ENCODE data around the gene CEMIP. TPM values are rescaled to one million over a fixed set of nuclear protein-coding genes. Genes with fewer than 3 reads are reported as not detected.

CEMIP gene, protein sequence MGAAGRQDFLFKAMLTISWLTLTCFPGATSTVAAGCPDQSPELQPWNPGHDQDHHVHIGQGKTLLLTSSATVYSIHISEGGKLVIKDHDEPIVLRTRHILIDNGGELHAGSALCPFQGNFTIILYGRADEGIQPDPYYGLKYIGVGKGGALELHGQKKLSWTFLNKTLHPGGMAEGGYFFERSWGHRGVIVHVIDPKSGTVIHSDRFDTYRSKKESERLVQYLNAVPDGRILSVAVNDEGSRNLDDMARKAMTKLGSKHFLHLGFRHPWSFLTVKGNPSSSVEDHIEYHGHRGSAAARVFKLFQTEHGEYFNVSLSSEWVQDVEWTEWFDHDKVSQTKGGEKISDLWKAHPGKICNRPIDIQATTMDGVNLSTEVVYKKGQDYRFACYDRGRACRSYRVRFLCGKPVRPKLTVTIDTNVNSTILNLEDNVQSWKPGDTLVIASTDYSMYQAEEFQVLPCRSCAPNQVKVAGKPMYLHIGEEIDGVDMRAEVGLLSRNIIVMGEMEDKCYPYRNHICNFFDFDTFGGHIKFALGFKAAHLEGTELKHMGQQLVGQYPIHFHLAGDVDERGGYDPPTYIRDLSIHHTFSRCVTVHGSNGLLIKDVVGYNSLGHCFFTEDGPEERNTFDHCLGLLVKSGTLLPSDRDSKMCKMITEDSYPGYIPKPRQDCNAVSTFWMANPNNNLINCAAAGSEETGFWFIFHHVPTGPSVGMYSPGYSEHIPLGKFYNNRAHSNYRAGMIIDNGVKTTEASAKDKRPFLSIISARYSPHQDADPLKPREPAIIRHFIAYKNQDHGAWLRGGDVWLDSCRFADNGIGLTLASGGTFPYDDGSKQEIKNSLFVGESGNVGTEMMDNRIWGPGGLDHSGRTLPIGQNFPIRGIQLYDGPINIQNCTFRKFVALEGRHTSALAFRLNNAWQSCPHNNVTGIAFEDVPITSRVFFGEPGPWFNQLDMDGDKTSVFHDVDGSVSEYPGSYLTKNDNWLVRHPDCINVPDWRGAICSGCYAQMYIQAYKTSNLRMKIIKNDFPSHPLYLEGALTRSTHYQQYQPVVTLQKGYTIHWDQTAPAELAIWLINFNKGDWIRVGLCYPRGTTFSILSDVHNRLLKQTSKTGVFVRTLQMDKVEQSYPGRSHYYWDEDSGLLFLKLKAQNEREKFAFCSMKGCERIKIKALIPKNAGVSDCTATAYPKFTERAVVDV (N-terminal part only)
- total RNA-seq, result 1 to 10 TPM; 1.0 to 9.7 TPM

DNA sequence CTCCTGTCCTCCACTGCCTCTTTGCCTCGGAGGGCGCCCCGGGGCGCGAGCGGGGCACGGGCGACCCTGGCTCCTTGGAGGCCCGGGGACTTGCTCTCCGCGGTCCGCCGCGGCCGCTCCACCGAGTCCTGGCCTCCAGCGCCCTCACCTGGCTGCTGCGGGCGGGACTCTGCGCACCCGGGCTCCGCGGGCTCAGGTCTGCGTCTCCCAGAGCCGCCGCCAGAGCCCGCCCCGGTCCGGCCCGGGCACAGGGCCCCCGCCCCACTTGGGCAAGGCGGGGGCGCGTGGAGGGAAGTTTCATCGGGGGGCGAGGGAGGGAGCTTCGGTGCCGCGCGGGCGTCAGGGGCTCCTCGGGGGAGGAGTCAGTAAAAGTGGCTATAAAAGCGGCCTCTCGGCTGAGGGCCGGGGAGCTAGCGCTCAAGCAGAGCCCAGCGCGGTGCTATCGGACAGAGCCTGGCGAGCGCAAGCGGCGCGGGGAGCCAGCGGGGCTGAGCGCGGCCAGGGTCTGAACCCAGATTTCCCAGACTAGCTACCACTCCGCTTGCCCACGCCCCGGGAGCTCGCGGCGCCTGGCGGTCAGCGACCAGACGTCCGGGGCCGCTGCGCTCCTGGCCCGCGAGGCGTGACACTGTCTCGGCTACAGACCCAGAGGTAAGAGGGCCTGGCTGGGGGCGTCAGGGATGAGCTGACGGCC, at the start of gene CEMIP:
Gene CEMIP (plus strand): TSS at position 407 of the 694 bp plus-strand sequence. CDS start 94,510 bp downstream, outside the sequence.

DNA sequence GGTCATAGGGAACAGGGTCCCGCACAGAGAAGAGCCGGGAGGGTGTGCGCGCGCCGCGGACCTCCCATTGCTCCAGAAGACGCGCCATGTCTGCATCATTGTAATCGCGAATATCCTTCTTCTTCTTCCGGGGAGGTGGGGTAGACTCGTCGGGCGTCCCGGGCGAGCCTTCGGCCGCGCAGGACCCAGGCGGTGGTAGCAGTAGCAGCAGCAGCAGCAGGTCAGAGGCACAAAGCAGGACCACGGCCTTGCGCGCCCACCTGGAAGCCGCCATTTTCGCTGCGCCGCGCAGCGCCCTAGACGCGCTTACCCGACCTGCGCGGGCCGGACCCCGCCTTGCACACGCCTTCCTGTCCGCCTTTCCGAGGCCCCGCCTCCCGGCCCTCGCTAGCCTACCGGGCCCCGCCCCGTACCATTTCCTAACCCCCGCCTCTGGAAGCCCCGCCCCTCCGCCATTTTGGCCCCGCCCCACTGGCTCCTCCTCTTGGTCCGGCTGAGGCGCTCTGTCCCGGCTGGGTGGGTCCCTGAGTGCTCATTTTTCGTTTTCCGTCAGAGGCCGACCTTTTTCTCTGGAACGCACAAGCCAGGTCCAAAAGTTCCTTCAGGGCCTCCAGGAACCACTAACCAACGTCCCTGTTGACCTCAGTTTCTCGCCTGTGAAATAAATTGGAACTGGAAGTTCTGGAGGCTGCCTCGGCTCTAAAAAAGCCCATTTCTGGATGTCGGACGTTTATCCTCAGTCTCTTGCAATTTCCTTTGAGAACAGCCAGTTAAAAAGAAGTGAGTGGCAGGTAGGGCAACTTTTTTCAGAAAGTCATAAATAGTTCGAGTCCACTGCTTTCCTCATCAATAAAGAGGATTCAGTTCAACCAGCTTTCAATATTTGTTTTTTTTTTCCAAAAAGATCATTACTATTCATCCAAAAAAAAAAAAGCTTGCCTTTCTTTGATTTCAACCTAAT, 210.6 kb downstream of the CEMIP start, which contains the start of gene MESD:
Gene MESD (minus strand): TSS at position 302 of the 961 bp plus-strand sequence. CDS start 28 bp downstream, at position 274.

DNA sequence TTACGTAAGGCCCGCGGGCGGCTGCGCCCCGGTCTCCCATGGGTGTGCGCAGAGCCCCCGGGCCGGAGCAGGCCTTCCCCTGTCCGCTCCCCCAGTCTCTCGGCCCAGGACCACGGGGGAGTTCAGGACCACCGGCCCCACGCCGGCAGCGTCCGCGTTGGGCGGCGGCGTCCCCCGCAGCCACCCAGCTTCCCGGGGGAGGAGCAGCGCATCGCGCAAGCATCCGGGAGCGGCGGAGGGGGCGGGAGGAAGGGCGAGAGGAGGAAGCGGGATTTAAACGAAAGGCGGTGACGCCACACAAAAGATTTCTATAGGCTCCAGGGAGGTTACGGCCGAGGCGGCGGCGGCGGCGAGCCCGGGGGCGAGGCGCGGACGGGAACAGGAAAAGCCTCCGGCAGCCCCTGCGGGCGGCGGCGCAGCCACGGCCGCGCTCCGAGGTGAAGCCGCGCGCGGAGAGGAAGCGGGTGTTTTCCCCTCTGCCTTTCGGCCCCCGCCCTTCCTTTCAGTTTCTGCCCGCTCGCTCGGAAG, 221.5 kb downstream of the CEMIP start, which contains the start of gene TLNRD1:
Gene TLNRD1 (plus strand): TSS at position 300 of the 528 bp plus-strand sequence. CDS start 1,349 bp downstream, outside the sequence.

Small RNA genes lying within 50 kb of the gene (small RNA-seq; reads per million reads assigned to genes)
- gene MIR4514 (0 reads per million in 2 donors), gene MIR549A (0.73 to 1.6 reads per million in 2 donors)

Other genes starting within 250 kb of the CEMIP start
- 10 to 100 TPM in 1 of 2 donors, 1 to 10 TPM in 1; 4.5 to 22.6 TPM for gene ABHD17C, start 84.1 kb upstream of the CEMIP start, total RNA-seq
- 10 to 100 TPM; 26.2 to 36.0 TPM for gene MESD, start 210.4 kb downstream of the CEMIP start, total RNA-seq
- gene TLNRD1, start 221.6 kb downstream of the CEMIP start, total RNA-seq, result 10 to 100 TPM; 39.2 to 41.6 TPM